PFSK-1 (cell line): Measurements from ENCODE around the gene TRPM3.

ENCODE experiments used
- POLR2AphosphoS5 ChIP-seq: IDR thresholded peaks from 2 replicates; pipeline ENCODE4 v1.6.1; 2012; ENCODE audit warnings: low read depth, mild to moderate bottlenecking, control low read depth, low read length, moderate library complexity
- SIN3A ChIP-seq: IDR thresholded peaks from 2 replicates; pipeline ENCODE4 v1.6.1; 2012; ENCODE audit warnings: mild to moderate bottlenecking, low read length, moderate library complexity, borderline replicate concordance; ENCODE audit not compliant: insufficient read depth
- TAF1 ChIP-seq: IDR thresholded peaks from 2 replicates; pipeline ENCODE4 v1.6.1; 2012; ENCODE audit warnings: low read length, control low read depth, borderline replicate concordance; ENCODE audit not compliant: insufficient read depth
- TF ChIP-seq, protein P1 (sequence below), 2 experiments: IDR thresholded peaks; 2 replicates each; pipeline versions ENCODE4 v1.6.1 to v1.8.0; 2011 to 2012; ENCODE audit warnings: low read depth in 2 of 2, low read length in 2 of 2, control low read depth in 1 of 2, inconsistent platforms in 1 of 2, mild to moderate bottlenecking in 1 of 2, moderate library complexity in 1 of 2; ENCODE audit not compliant: insufficient read depth in 1 of 2

DNA sequence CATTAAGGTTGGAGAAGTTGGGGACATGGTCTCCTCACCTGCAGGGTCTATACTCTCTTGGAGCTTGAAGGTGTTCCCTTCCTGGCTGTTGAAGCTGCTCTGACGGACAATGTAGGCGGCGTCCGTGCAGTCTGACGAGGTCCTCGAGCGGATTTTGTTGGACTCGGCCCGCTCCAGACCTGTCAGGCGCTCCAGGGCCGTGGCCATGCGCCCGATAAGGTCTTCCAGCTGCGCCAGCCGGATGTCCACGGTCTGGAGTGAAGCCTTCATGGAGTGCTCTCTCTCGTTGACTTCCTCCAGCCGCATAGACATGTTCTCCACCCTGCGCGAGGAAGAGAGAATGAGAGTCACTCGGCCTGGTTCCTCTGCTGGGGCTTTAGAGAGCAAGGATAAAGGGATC, 584.3 kb downstream of the TRPM3 start:
- TF ChIP-seq POLR2AphosphoS5 = no peak
- TF ChIP-seq SIN3A = no peak
- TF ChIP-seq TAF1 = no peak
- TF ChIP-seq, protein P1, sequence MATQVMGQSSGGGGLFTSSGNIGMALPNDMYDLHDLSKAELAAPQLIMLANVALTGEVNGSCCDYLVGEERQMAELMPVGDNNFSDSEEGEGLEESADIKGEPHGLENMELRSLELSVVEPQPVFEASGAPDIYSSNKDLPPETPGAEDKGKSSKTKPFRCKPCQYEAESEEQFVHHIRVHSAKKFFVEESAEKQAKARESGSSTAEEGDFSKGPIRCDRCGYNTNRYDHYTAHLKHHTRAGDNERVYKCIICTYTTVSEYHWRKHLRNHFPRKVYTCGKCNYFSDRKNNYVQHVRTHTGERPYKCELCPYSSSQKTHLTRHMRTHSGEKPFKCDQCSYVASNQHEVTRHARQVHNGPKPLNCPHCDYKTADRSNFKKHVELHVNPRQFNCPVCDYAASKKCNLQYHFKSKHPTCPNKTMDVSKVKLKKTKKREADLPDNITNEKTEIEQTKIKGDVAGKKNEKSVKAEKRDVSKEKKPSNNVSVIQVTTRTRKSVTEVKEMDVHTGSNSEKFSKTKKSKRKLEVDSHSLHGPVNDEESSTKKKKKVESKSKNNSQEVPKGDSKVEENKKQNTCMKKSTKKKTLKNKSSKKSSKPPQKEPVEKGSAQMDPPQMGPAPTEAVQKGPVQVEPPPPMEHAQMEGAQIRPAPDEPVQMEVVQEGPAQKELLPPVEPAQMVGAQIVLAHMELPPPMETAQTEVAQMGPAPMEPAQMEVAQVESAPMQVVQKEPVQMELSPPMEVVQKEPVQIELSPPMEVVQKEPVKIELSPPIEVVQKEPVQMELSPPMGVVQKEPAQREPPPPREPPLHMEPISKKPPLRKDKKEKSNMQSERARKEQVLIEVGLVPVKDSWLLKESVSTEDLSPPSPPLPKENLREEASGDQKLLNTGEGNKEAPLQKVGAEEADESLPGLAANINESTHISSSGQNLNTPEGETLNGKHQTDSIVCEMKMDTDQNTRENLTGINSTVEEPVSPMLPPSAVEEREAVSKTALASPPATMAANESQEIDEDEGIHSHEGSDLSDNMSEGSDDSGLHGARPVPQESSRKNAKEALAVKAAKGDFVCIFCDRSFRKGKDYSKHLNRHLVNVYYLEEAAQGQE (IDR thresholded peaks at IDR 0.05; ENCODE audit: insufficient read depth in 1 of 2, low read depth in 2 of 2, low read length in 2 of 2) = no peak
